K562 (cell line): ENCODE data around the gene CAMK2N1. TPM values are rescaled to one million over a fixed set of nuclear protein-coding genes. Genes with fewer than 3 reads are reported as not detected.
A peak's percentile ranks its signal among the peaks of the same experiment; 100 is the strongest.

ENCODE experiments used
- ARNT ChIP-seq, 2 experiments: fragments of 450-650 bp; IDR thresholded peaks; 2 replicates each; pipeline ENCODE4 v1.6.1; 2016; ENCODE audit warnings: mild to moderate bottlenecking in 1 of 2
- C11orf30 ChIP-seq: fragments of 450-650 bp; IDR thresholded peaks from 2 replicates; pipeline ENCODE4 v1.6.1; 2016; ENCODE audit warnings: low read depth, mild to moderate bottlenecking
- E2F5 ChIP-seq: sonication (generic); formaldehyde crosslinking; IDR thresholded peaks from 2 replicates; pipeline ENCODE4 v1.8.0; 2022; ENCODE audit warnings: mild to moderate bottlenecking, missing genetic modification reagents
- FOXJ3 ChIP-seq: sonication (generic); formaldehyde crosslinking; IDR thresholded peaks from 2 replicates; pipeline ENCODE4 v1.4.0; 2020; ENCODE audit warnings: mild to moderate bottlenecking, missing genetic modification reagents
- FOXM1 ChIP-seq, 2 experiments: fragments of 450-650 bp in 1 of 2; sonication (generic) in 1 of 2; formaldehyde crosslinking in 1 of 2; IDR thresholded peaks; 2 replicates each; pipeline versions ENCODE4 v1.6.1 to v1.9.0; 2017 to 2022; ENCODE audit warnings: low read depth in 2 of 2, mild to moderate bottlenecking in 2 of 2, missing genetic modification reagents in 1 of 2, moderate library complexity in 1 of 2
- HMG20B ChIP-seq: fragments of 250-450 bp; sonication (Bioruptor Pico); IDR thresholded peaks from 2 replicates; pipeline ENCODE4 v1.5.0; 2021; ENCODE audit warnings: mild to moderate bottlenecking
- ID3 ChIP-seq, 2 experiments: fragments of 250-450 bp in 1 of 2; fragments of 450-650 bp in 1 of 2; sonication (Bioruptor Pico) in 1 of 2; IDR thresholded peaks; 2 replicates each; pipeline versions ENCODE4 v1.6.1 to v1.8.0; 2016 to 2021; ENCODE audit warnings: mild to moderate bottlenecking in 2 of 2, moderate library complexity in 2 of 2, missing compliant biosample characterization in 1 of 2, missing genetic modification characterization in 1 of 2
- RREB1 ChIP-seq: fragments of 250-450 bp; sonication (Bioruptor Pico); IDR thresholded peaks from 2 replicates; pipeline ENCODE4 v1.4.0; 2020
- RUNX1 ChIP-seq: sonication (generic); IDR thresholded peaks from 2 replicates; pipeline ENCODE4 v1.6.1; 2016; ENCODE audit warnings: antibody characterized with exemption, low read depth
- SLC30A9 ChIP-seq: fragments of 250-450 bp; sonication (Bioruptor Pico); IDR thresholded peaks from 2 replicates; pipeline ENCODE4 v1.8.0; 2022; ENCODE audit warnings: mild to moderate bottlenecking, moderate library complexity
- SMAD3 ChIP-seq: fragments of 450-650 bp; formaldehyde crosslinking; conservative IDR thresholded peaks from 2 replicates; pipeline ENCODE4 v1.4.0; 2020; ENCODE audit warnings: mild to moderate bottlenecking
- TCF7L2 ChIP-seq: fragments of 150-350 bp; IDR thresholded peaks from 2 replicates; pipeline ENCODE4 v1.6.1; 2016; ENCODE audit warnings: low read depth, mild to moderate bottlenecking, low read length, moderate library complexity
- TOE1 ChIP-seq, 2 experiments: fragments of 450-650 bp in 1 of 2; sonication (generic) in 1 of 2; formaldehyde crosslinking in 1 of 2; IDR thresholded peaks; 2 replicates each; pipeline versions ENCODE4 v1.7.1 to v1.8.0; 2016 to 2022; ENCODE audit warnings: borderline replicate concordance in 2 of 2, mild to moderate bottlenecking in 2 of 2, antibody characterized with exemption in 1 of 2, inconsistent platforms in 1 of 2, low read depth in 1 of 2, missing genetic modification reagents in 1 of 2, moderate library complexity in 1 of 2
- XRCC5 ChIP-seq: fragments of 200-400 bp; formaldehyde crosslinking; IDR thresholded peaks from 2 replicates; pipeline ENCODE4 v1.6.1; 2017; ENCODE audit warnings: low read depth, mild to moderate bottlenecking, low read length
- YBX1 ChIP-seq: fragments of 450-650 bp; IDR thresholded peaks from 2 replicates; pipeline ENCODE4 v1.7.1; 2016; ENCODE audit warnings: mild to moderate bottlenecking
- ZNF507 ChIP-seq: conservative IDR thresholded peaks from 2 replicates; pipeline ENCODE4 v1.6.1; 2017; ENCODE audit warnings: missing genetic modification characterization, missing compliant biosample characterization
- ZNF584 ChIP-seq: fragments of 200-800 bp; sonication (Bioruptor generic); IDR thresholded peaks from 2 replicates; pipeline ENCODE4 v1.6.1; 2016; ENCODE audit warnings: low read depth, mild to moderate bottlenecking, missing genetic modification characterization, missing compliant biosample characterization
- polyA plus RNA-seq, 8 experiments: library from polyadenylated mRNA; depleted of rRNA in 4 of 8; stranded (reverse) in 5 of 8; unstranded in 3 of 8; fragments of >200 nt; fragmentation: Nextera tagmentation in 2 of 8; fragmentation: Illumina TruSeq in 1 of 8; extraction: Ambion mirVana in 2 of 8; extraction: Trizol in 1 of 8; gene quantifications; 2 replicates each; pipeline versions ENCODE4 v1.2.1 to v1.2.3, GENCODE V29; 2011 to 2014; ENCODE audit warnings: inconsistent platforms in 1 of 8, missing spikeins in 1 of 8
- total RNA-seq, 7 experiments: library from RNA; depleted of rRNA in 6 of 7; stranded (reverse); fragments of >200 nt in 6 of 7; fragmentation: Illumina TruSeq in 2 of 7; extraction: Trizol in 2 of 7; gene quantifications; 2 replicates each; pipeline versions ENCODE4 v1.2.1 to v1.2.3, GENCODE V29; 2011 to 2021; ENCODE audit warnings: low replicate concordance in 1 of 7

CAMK2N1 gene
- total and polyA plus RNA-seq, 9 of the 15 experiments (the other 6 are each of a cell fraction or from before 2014, with no cell fraction given), result 0.09 to 1.4 (median 0.34) TPM

GRCh38 chr1:20493839-20494608, 8.0 kb upstream of the CAMK2N1 start (continued):
- TF ChIP-seq RREB1 (CRISPR knock-in tag), result peak; percentile 20; the same call in 1 of the 2 replicates
- TF ChIP-seq HMG20B, result no peak
- no peak for TF ChIP-seq TCF7L2
- TF ChIP-seq RUNX1, result no peak
- no peak for TF ChIP-seq ARNT (IDR thresholded peaks at IDR 0.05)
- no peak for TF ChIP-seq FOXM1 (IDR thresholded peaks at IDR 0.05; ENCODE audit: low read depth)
- TF ChIP-seq FOXM1 (CRISPR knock-in tag; IDR thresholded peaks at IDR 0.05; ENCODE audit: low read depth), result no peak
- TF ChIP-seq C11orf30, result no peak
- no peak for TF ChIP-seq E2F5 (CRISPR knock-in tag)
- 0 out of 2 replicates have a peak, but pooled peaks have one; percentile 78 for TF ChIP-seq XRCC5
- no peak for TF ChIP-seq YBX1
- no peak for TF ChIP-seq FOXJ3 (CRISPR knock-in tag)
- TF ChIP-seq SLC30A9 (CRISPR knock-in tag), result no peak
- no peak for TF ChIP-seq ZNF507 (tag)
- TF ChIP-seq TOE1 (IDR thresholded peaks at IDR 0.05; ENCODE audit: borderline replicate concordance), result no peak
- no peak for TF ChIP-seq TOE1 (CRISPR knock-in tag; IDR thresholded peaks at IDR 0.05; ENCODE audit: borderline replicate concordance, low read depth)
- TF ChIP-seq ZNF584 (CRISPR knock-in tag), result no peak
- 0 out of 2 replicates have a peak, but pooled peaks have one; percentile 9 for TF ChIP-seq SMAD3 (CRISPR knock-in tag)
- no peak for TF ChIP-seq ID3 (CRISPR knock-in tag; IDR thresholded peaks at IDR 0.05)
- 0 out of 2 replicates have a peak, but pooled peaks have one; percentile 29 for TF ChIP-seq ID3 (tag; IDR thresholded peaks at IDR 0.05)
